ENCODE results near the gene LIPF. TPM values are rescaled to one million over a fixed set of nuclear protein-coding genes. Genes with fewer than 3 reads are reported as not detected.
"Not testable (repeated sequence)": the region's sequence is repeated elsewhere in the genome, so short reads cannot be mapped to it uniquely, and the experiment has no call there.

LIPF gene
- total RNA-seq, 1 donor from 2014 or later, result not detected

- Histone ChIP-seq H3K9ac (ENCODE audit: low read depth in 1 of 3, low read length in 3 of 3) (no peak overlapping the region), H3K36me3 (ENCODE audit: control insufficient read depth in 3 of 3, insufficient read depth in 3 of 3, low read length in 3 of 3) (no peaks in the 10 kb centered on the region), H3K27ac (ENCODE audit: low read depth, low read length) (no peak overlapping the region), H3K4me1 (ENCODE audit: control insufficient read depth in 3 of 3, insufficient read depth in 3 of 3, low read length in 3 of 3) (no peaks in the 10 kb centered on the region), H3K9me3 (ENCODE audit: control insufficient read depth in 3 of 3, low read length in 3 of 3) (no peaks in the 10 kb centered on the region), H3K4me3 (ENCODE audit: low read length in 3 of 3) (no peak overlapping the region), H3K27me3 (ENCODE audit: control insufficient read depth in 3 of 3, insufficient read depth in 3 of 3, low read length in 3 of 3) (no peaks in the 10 kb centered on the region)
Measured at GRCh38 chr10:88707429-88708155, 43.4 kb downstream of the LIPF start.

- H3K36me3 ChIP-seq (ENCODE audit: control insufficient read depth in 3 of 3, insufficient read depth in 3 of 3, low read length in 3 of 3); H3K27ac ChIP-seq (ENCODE audit: low read depth, low read length); H3K9me3 ChIP-seq (ENCODE audit: control insufficient read depth in 3 of 3, low read length in 3 of 3); H3K4me1 ChIP-seq (ENCODE audit: control insufficient read depth in 3 of 3, insufficient read depth in 3 of 3, low read length in 3 of 3); H3K27me3 ChIP-seq (ENCODE audit: control insufficient read depth in 3 of 3, insufficient read depth in 3 of 3, low read length in 3 of 3); H3K9ac ChIP-seq (ENCODE audit: low read depth in 1 of 3, low read length in 3 of 3); H3K4me3 ChIP-seq (ENCODE audit: low read length in 3 of 3): not testable (repeated sequence)
Measured at GRCh38 chr10:88709361-88709760, 45.1 kb downstream of the LIPF start.

- H3K27me3 ChIP-seq (ENCODE audit: control insufficient read depth in 3 of 3, insufficient read depth in 3 of 3, low read length in 3 of 3), result no peaks in the 10 kb centered on the region
- no peak overlapping the region for H3K27ac ChIP-seq (ENCODE audit: low read depth, low read length)
- no peak overlapping the region for H3K9ac ChIP-seq (ENCODE audit: low read depth in 1 of 3, low read length in 3 of 3)
- no peaks in the 10 kb centered on the region for H3K9me3 ChIP-seq (ENCODE audit: control insufficient read depth in 3 of 3, low read length in 3 of 3)
- no peaks in the 10 kb centered on the region for H3K36me3 ChIP-seq (ENCODE audit: control insufficient read depth in 3 of 3, insufficient read depth in 3 of 3, low read length in 3 of 3)
- H3K4me3 ChIP-seq (ENCODE audit: low read length in 3 of 3), result no peak overlapping the region
- no peaks in the 10 kb centered on the region for H3K4me1 ChIP-seq (ENCODE audit: control insufficient read depth in 3 of 3, insufficient read depth in 3 of 3, low read length in 3 of 3)
Measured at GRCh38 chr10:88715517-88715916, 51.3 kb downstream of the LIPF start.

GRCh38 chr10:88721392-88721791 lies 57.1 kb downstream of the LIPF start:
- no peak overlapping the region for H3K27ac ChIP-seq (ENCODE audit: low read depth, low read length)

GRCh38 chr10:88725798-88726197 lies 61.6 kb downstream of the LIPF start:
- no peak overlapping the region for H3K27ac ChIP-seq (ENCODE audit: low read depth, low read length)
- H3K4me3 ChIP-seq (ENCODE audit: low read length in 3 of 3), result no peak overlapping the region
- H3K9me3 ChIP-seq (ENCODE audit: control insufficient read depth in 3 of 3, low read length in 3 of 3), result no peaks in the 10 kb centered on the region
- no peaks in the 10 kb centered on the region for H3K36me3 ChIP-seq (ENCODE audit: control insufficient read depth in 3 of 3, insufficient read depth in 3 of 3, low read length in 3 of 3)
- no peak overlapping the region for H3K9ac ChIP-seq (ENCODE audit: low read depth in 1 of 3, low read length in 3 of 3)
- peaks cover 0 to 9% (median 0%) of the 10 kb centered on the region in 3 donors for H3K27me3 ChIP-seq (ENCODE audit: control insufficient read depth in 3 of 3, insufficient read depth in 3 of 3, low read length in 3 of 3)
- no peaks in the 10 kb centered on the region for H3K4me1 ChIP-seq (ENCODE audit: control insufficient read depth in 3 of 3, insufficient read depth in 3 of 3, low read length in 3 of 3)

More at GRCh38 chr10:88721392-88721791, 57.1 kb downstream of the LIPF start:
- no peaks in the 10 kb centered on the region for H3K4me1 ChIP-seq (ENCODE audit: control insufficient read depth in 3 of 3, insufficient read depth in 3 of 3, low read length in 3 of 3)
- no peaks in the 10 kb centered on the region for H3K36me3 ChIP-seq (ENCODE audit: control insufficient read depth in 3 of 3, insufficient read depth in 3 of 3, low read length in 3 of 3)
- no peak overlapping the region for H3K9ac ChIP-seq (ENCODE audit: low read depth in 1 of 3, low read length in 3 of 3)
- no peak overlapping the region for H3K4me3 ChIP-seq (ENCODE audit: low read length in 3 of 3)
- no peaks in the 10 kb centered on the region for H3K9me3 ChIP-seq (ENCODE audit: control insufficient read depth in 3 of 3, low read length in 3 of 3)
- no peaks in the 10 kb centered on the region for H3K27me3 ChIP-seq (ENCODE audit: control insufficient read depth in 3 of 3, insufficient read depth in 3 of 3, low read length in 3 of 3)

GRCh38 chr10:88728107-88728763 lies 64.0 kb downstream of the LIPF start:
- Histone ChIP-seq H3K4me3 (ENCODE audit: low read length in 3 of 3) (no peak overlapping the region), H3K9ac (ENCODE audit: low read depth in 1 of 3, low read length in 3 of 3) (no peak overlapping the region), H3K4me1 (ENCODE audit: control insufficient read depth in 3 of 3, insufficient read depth in 3 of 3, low read length in 3 of 3) (no peaks in the 10 kb centered on the region), H3K9me3 (ENCODE audit: control insufficient read depth in 3 of 3, low read length in 3 of 3) (no peaks in the 10 kb centered on the region), H3K36me3 (ENCODE audit: control insufficient read depth in 3 of 3, insufficient read depth in 3 of 3, low read length in 3 of 3) (no peaks in the 10 kb centered on the region), H3K27ac (ENCODE audit: low read depth, low read length) (no peak overlapping the region), H3K27me3 (ENCODE audit: control insufficient read depth in 3 of 3, insufficient read depth in 3 of 3, low read length in 3 of 3) (peaks cover 0 to 11% (median 0%) of the 10 kb centered on the region in 3 donors)

Other genes starting within 250 kb of the LIPF start
- gene RNLS, start 81.1 kb upstream of the LIPF start, total RNA-seq, result 4.7 TPM
- 0.52 TPM for gene LIPJ, start 77.7 kb upstream of the LIPF start, total RNA-seq
- gene LIPK, start 41.8 kb downstream of the LIPF start, total RNA-seq, result not detected
- gene LIPN, start 95.6 kb downstream of the LIPF start, total RNA-seq, result not detected
- under 0.01 TPM for gene LIPM, start 138.3 kb downstream of the LIPF start, total RNA-seq
- not detected for gene ANKRD22, start 187.4 kb downstream of the LIPF start, total RNA-seq
- gene STAMBPL1, start 215.8 kb downstream of the LIPF start, total RNA-seq, result 15.1 TPM

All from skeletal muscle tissue (tissue), 4 donors.